Gastrocnemius medialis (tissue), 4 donors: ENCODE data around the gene CFH. TPM values are rescaled to one million over a fixed set of nuclear protein-coding genes. Genes with fewer than 3 reads are reported as not detected.

ENCODE experiments used
- ATAC-seq, 2 donors: fragments of 150-250 bp; one replicate each; pipeline ENCODE4 v1.9.1; 2016
- DNase-seq, 2 donors: peaks; one replicate each; pipeline ENCODE4 v3.0.0-alpha.2; 2019
- H3K27ac ChIP-seq, 4 donors: fragments of 200-600 bp; sonication (generic); 1 replicate in 1 of 4; 2 replicates in 3 of 4; pipeline ENCODE4 v1.5.1; 2016 to 2018; ENCODE audit warnings: mild to moderate bottlenecking in 2 of 4, moderate library complexity in 1 of 4
- H3K27me3 ChIP-seq, 3 donors: fragments of 200-600 bp; sonication (generic) in 2 of 3; 1 replicate in 1 of 3; 2 replicates in 2 of 3; pipeline versions ENCODE4 v1.5.1 to v1.6.0; 2016 to 2019; ENCODE audit warnings: mild to moderate bottlenecking in 1 of 3, moderate library complexity in 1 of 3
- H3K36me3 ChIP-seq, 2 donors: fragments of 200-600 bp; sonication (generic) in 1 of 2; one replicate each; pipeline ENCODE4 v1.5.1; 2017 to 2018
- H3K4me1 ChIP-seq, 2 donors: fragments of 200-600 bp; sonication (generic) in 1 of 2; one replicate each; pipeline ENCODE4 v1.5.1; 2016 to 2017; ENCODE audit warnings: mild to moderate bottlenecking in 2 of 2
- H3K4me3 ChIP-seq, 4 donors: fragments of 200-600 bp; sonication (generic) in 3 of 4; 1 replicate in 1 of 4; 2 replicates in 3 of 4; pipeline ENCODE4 v1.5.1; 2016 to 2019; ENCODE audit warnings: mild to moderate bottlenecking in 2 of 4
- H3K9me3 ChIP-seq, 3 donors: fragments of 200-600 bp; sonication (generic) in 2 of 3; 1 replicate in 1 of 3; 2 replicates in 2 of 3; pipeline ENCODE4 v1.5.1; 2016 to 2019
- CTCF ChIP-seq, 5 experiments: fragments of 450-650 bp in 3 of 5; fragments of 200-600 bp in 2 of 5; sonication (generic) in 2 of 5; IDR thresholded peaks in 4 of 5; conservative IDR thresholded peaks in 1 of 5; 1 replicate in 4 of 5; 2 replicates in 1 of 5; pipeline ENCODE4 v1.5.1; 2016 to 2019; ENCODE audit warnings: antibody characterized with exemption in 5 of 5, mild to moderate bottlenecking in 3 of 5, moderate library complexity in 3 of 5
- POLR2A ChIP-seq, 2 donors: fragments of 450-650 bp; IDR thresholded peaks; one replicate each; pipeline ENCODE4 v1.6.1; 2017; ENCODE audit warnings: antibody characterized with exemption in 2 of 2, mild to moderate bottlenecking in 2 of 2, moderate library complexity in 2 of 2
- in situ Hi-C, 4 donors: fragments of 200-750 bp; cut with MboI; loops; one replicate each; pipeline versions ENCODE4 v1.15.0 to v1.8.0; 2017; ENCODE audit warnings: low sequenced_read_pairs in 4 of 4
- intact Hi-C: fragments of 100-400 bp; cut with DNase I; formaldehyde crosslinking; loops from one replicate; pipeline ENCODE4 v1.15.1; 2023; ENCODE audit warnings: low total_unique reads
- total RNA-seq, 4 donors: library from RNA; depleted of rRNA; stranded (reverse); fragments of >200 nt; gene quantifications; one replicate each; pipeline versions ENCODE4 v1.1.0 to v1.2.3, GENCODE V29; 2016

The CFH gene
- total RNA-seq, 4 donors from 2014 or later: 12.2 to 35.1 (median 24.3) TPM

GRCh38 chr1:196659471-196659870 is 7.6 kb downstream of the CFH start:
- Histone ChIP-seq H3K4me3 (no peak overlapping the region), H3K9me3 (no peaks in the 10 kb centered on the region), H3K36me3 (no peaks in the 10 kb centered on the region), H3K27ac (no peak overlapping the region), H3K4me1 (no peaks in the 10 kb centered on the region), H3K27me3 (no peaks in the 10 kb centered on the region)
- in situ Hi-C loops (loop anchor here in 1 of 4 donors (25.0 kb wide), 2 partner anchors 297 to 497 kb away; no protein-coding TSS in a partner anchor), intact Hi-C loops (no loop called here)
- DNase-seq: no peak
- TF ChIP-seq POLR2A (IDR thresholded peaks at IDR 0.05) (no peak), CTCF (IDR thresholded peaks at IDR 0.05 in 4 of 5, conservative IDR thresholded peaks at IDR 0.05 in 1 of 5) (no peak)
- no peak for ATAC-seq

GRCh38 chr1:196660272-196660671 is 8.4 kb downstream of the CFH start:
- Histone ChIP-seq H3K4me3 (peak overlapping the region in 1 of 4 donors; percentile 12), H3K36me3 (no peaks in the 10 kb centered on the region), H3K9me3 (no peaks in the 10 kb centered on the region), H3K27me3 (no peaks in the 10 kb centered on the region), H3K27ac (no peak overlapping the region), H3K4me1 (no peaks in the 10 kb centered on the region)
- DNase-seq: no peak
- in situ Hi-C loops (loop anchor here (5.0 to 25.0 kb wide), 6 partner anchors 298 to 515 kb away; no protein-coding TSS in a partner anchor), intact Hi-C loops (loop anchor here (10.0 kb wide), 1 partner anchor 305 kb away; no protein-coding TSS in a partner anchor)
- no peak for TF ChIP-seq CTCF (IDR thresholded peaks at IDR 0.05 in 4 of 5, conservative IDR thresholded peaks at IDR 0.05 in 1 of 5)
- ATAC-seq: no peak

GRCh38 chr1:196660852-196661251 is 9.0 kb downstream of the CFH start:
- Histone ChIP-seq H3K4me1 (no peaks in the 10 kb centered on the region), H3K9me3 (no peaks in the 10 kb centered on the region), H3K27ac (no peak overlapping the region), H3K4me3 (peak overlapping the region in 3 of 4 donors; percentile 10 to 26 (median 12)), H3K36me3 (no peaks in the 10 kb centered on the region), H3K27me3 (no peaks in the 10 kb centered on the region)
- ATAC-seq (peak; percentile 39 to 62), DNase-seq (no peak)
- intact Hi-C loops (loop anchor here (10.0 kb wide), 1 partner anchor 306 kb away; no protein-coding TSS in a partner anchor), in situ Hi-C loops (loop anchor here (5.0 to 25.0 kb wide), 6 partner anchors 299 to 516 kb away; no protein-coding TSS in a partner anchor)
- TF ChIP-seq CTCF (IDR thresholded peaks at IDR 0.05 in 4 of 5, conservative IDR thresholded peaks at IDR 0.05 in 1 of 5) (peak; percentile 48 to 57 (median 54)), POLR2A (IDR thresholded peaks at IDR 0.05) (no peak)

- Histone ChIP-seq H3K4me1 (no peaks in the 10 kb centered on the region), H3K27me3 (no peaks in the 10 kb centered on the region), H3K36me3 (no peaks in the 10 kb centered on the region), H3K9me3 (no peaks in the 10 kb centered on the region), H3K27ac (no peak overlapping the region), H3K4me3 (no peak overlapping the region)
- in situ Hi-C loops (loop anchor here (5.0 to 25.0 kb wide), 6 partner anchors 299 to 517 kb away; no protein-coding TSS in a partner anchor), intact Hi-C loops (loop anchor here (10.0 kb wide), 1 partner anchor 307 kb away; no protein-coding TSS in a partner anchor)
- DNase-seq: no peak
- no peak for TF ChIP-seq POLR2A (IDR thresholded peaks at IDR 0.05)
- no peak for TF ChIP-seq CTCF (IDR thresholded peaks at IDR 0.05 in 4 of 5, conservative IDR thresholded peaks at IDR 0.05 in 1 of 5)
- ATAC-seq: no peak
Measured at GRCh38 chr1:196661345-196661744, 9.5 kb downstream of the CFH start.
